Measurements from ENCODE around the gene RPUSD4.

DNA sequence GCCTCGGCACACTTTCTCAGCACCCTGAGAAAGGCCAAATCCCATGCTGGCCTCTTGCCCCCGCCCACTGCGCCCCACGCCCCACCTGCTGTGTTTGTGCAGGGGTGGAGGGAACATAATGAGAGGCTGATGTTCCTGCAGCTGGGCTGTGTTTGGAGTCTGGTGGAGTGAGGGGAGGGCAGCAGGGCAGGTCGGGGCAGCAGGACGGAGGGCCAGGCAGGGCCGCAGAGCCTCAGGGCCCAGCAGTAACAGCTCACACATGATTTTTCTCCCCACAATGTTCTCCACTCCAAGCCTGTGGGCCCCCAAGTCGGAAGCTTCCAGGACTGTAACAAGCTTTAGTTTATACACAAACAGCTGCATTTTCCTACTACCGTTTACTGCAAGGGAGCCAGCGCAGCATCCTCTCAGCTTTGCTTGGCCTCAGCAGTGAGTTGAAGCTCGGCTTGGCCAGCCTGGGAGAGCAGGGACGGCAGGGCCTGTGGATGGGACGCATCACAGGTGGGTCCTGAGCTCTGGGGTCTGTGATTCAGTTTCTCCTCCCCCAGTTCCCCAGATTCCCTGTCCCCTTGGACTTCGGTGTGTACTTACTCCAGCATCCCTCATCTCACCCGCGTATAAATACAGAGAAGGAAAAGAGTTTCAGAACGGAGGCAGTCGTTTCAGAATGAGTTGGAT lies 51.0 kb downstream of the RPUSD4 start:
- TF ChIP-seq, protein P1, sequence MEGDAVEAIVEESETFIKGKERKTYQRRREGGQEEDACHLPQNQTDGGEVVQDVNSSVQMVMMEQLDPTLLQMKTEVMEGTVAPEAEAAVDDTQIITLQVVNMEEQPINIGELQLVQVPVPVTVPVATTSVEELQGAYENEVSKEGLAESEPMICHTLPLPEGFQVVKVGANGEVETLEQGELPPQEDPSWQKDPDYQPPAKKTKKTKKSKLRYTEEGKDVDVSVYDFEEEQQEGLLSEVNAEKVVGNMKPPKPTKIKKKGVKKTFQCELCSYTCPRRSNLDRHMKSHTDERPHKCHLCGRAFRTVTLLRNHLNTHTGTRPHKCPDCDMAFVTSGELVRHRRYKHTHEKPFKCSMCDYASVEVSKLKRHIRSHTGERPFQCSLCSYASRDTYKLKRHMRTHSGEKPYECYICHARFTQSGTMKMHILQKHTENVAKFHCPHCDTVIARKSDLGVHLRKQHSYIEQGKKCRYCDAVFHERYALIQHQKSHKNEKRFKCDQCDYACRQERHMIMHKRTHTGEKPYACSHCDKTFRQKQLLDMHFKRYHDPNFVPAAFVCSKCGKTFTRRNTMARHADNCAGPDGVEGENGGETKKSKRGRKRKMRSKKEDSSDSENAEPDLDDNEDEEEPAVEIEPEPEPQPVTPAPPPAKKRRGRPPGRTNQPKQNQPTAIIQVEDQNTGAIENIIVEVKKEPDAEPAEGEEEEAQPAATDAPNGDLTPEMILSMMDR (conservative IDR thresholded peaks at IDR 0.05; ENCODE audit: low read length) = no peak
- TF ChIP-seq EZH2phosphoT487 (IDR thresholded peaks at IDR 0.05; ENCODE audit: borderline replicate concordance, low read depth, low read length) = no peak
